SU-DHL-6 (cell line): ENCODE results near the gene SLC16A11.

ENCODE experiments used
- CTCF ChIP-seq: fragments of 200-600 bp; sonication (generic); IDR thresholded peaks from one replicate; pipeline ENCODE4 v1.5.1; 2017; ENCODE audit warnings: antibody characterized with exemption, mild to moderate bottlenecking, low read length, moderate library complexity; ENCODE audit not compliant: insufficient read depth, poor library complexity, severe bottlenecking
- EZH2phosphoT487 ChIP-seq: fragments of 200-600 bp; sonication (generic), shearing (Covaris generic); conservative IDR thresholded peaks from 2 replicates; pipeline ENCODE4 v1.6.1; 2018; ENCODE audit warnings: mild to moderate bottlenecking, antibody characterized with exemption, low read length, moderate library complexity, mixed read lengths

GRCh38 chr17:7029659-7030058 lies 14.2 kb downstream of the SLC16A11 start:
- TF ChIP-seq CTCF, result no peak
- no peak for TF ChIP-seq EZH2phosphoT487
